Neutrophil (primary cell): Measurements from ENCODE around the gene RBM34.

ENCODE experiments used
- H3K27ac ChIP-seq: fragments of 200-600 bp; sonication (generic); 2 replicates; pipeline ENCODE4 v1.5.1; 2016; ENCODE audit warnings: mild to moderate bottlenecking, moderate library complexity
- H3K27me3 ChIP-seq: fragments of 200-600 bp; sonication (generic); 2 replicates; pipeline ENCODE4 v1.6.0; 2016; ENCODE audit warnings: mild to moderate bottlenecking
- H3K36me3 ChIP-seq: fragments of 200-600 bp; sonication (generic); 2 replicates; pipeline ENCODE4 v1.5.1; 2017
- H3K4me1 ChIP-seq, 2 experiments: fragments of 200-600 bp in 1 of 2; sonication (generic) in 1 of 2; 1 replicate in 1 of 2; 2 replicates in 1 of 2; pipeline versions ENCODE4 v1.5.1 to v1.6.1; 2013 to 2016; ENCODE audit warnings: low read depth in 1 of 2, low read length in 1 of 2, mild to moderate bottlenecking in 1 of 2, moderate library complexity in 1 of 2; ENCODE audit not compliant: control insufficient read depth in 1 of 2, insufficient read depth in 1 of 2
- H3K4me3 ChIP-seq, 2 experiments: fragments of 200-600 bp in 1 of 2; sonication (generic) in 1 of 2; 1 replicate in 1 of 2; 2 replicates in 1 of 2; pipeline ENCODE4 v1.5.1; 2013 to 2016; ENCODE audit warnings: low read depth in 1 of 2, low read length in 1 of 2, mild to moderate bottlenecking in 1 of 2, moderate library complexity in 1 of 2
- H3K9me3 ChIP-seq: fragments of 200-600 bp; sonication (generic); 2 replicates; pipeline ENCODE4 v1.5.1; 2016
- TF ChIP-seq, protein P1 (sequence below): fragments of 200-600 bp; sonication (generic); IDR thresholded peaks from 2 replicates; pipeline ENCODE4 v1.5.1; 2016; ENCODE audit warnings: antibody characterized with exemption

RBM34 gene

DNA sequence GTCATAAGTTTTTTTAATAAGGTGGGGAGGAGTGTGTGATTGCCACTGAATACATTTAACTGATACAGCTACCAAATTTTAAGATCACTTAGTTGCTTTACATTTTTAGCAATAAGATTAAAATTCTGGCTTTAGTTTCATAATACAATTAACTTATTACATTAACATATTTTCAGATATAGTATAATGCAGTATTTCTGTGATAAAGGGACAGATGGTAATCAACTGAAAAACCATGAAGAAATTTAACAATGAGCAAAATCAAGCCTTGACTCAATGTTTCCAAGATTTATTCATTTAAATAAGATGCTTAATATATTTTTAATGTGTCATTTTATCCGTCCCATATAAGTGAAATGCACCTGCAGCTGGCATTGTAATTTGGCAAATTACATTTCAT, 36.4 kb downstream of the RBM34 start:
- TF ChIP-seq, protein P1, sequence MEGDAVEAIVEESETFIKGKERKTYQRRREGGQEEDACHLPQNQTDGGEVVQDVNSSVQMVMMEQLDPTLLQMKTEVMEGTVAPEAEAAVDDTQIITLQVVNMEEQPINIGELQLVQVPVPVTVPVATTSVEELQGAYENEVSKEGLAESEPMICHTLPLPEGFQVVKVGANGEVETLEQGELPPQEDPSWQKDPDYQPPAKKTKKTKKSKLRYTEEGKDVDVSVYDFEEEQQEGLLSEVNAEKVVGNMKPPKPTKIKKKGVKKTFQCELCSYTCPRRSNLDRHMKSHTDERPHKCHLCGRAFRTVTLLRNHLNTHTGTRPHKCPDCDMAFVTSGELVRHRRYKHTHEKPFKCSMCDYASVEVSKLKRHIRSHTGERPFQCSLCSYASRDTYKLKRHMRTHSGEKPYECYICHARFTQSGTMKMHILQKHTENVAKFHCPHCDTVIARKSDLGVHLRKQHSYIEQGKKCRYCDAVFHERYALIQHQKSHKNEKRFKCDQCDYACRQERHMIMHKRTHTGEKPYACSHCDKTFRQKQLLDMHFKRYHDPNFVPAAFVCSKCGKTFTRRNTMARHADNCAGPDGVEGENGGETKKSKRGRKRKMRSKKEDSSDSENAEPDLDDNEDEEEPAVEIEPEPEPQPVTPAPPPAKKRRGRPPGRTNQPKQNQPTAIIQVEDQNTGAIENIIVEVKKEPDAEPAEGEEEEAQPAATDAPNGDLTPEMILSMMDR = no peak
- peaks cover 15 to 20% of the 10 kb centered on the region in 2 experiments for H3K4me1 ChIP-seq

DNA sequence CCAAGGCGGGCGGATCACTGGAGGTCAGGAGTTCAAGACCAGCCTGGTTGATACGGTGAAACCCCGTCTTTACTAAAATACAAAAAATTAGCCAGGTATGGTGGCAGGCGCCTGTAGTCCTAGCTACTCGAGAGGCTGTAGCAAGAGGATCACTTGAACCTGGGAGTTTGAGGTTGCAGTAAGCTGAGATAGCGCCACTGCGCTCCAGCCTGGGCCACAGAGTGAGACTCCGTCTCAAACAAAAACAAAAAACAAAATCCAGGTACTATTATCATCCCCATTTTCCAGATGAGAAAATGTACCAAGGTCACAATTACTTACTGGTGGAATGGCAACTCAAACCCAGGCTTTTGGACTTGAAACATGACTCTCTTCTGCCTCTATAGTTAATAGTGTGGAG, 36.9 kb downstream of the RBM34 start:
- peaks cover 17% of the 10 kb centered on the region for H3K36me3 ChIP-seq
- H3K4me1 ChIP-seq = peaks cover 13 to 19% of the 10 kb centered on the region in 2 experiments
- H3K27me3 ChIP-seq = no peaks in the 10 kb centered on the region
- TF ChIP-seq, protein P1 = no peak
- H3K9me3 ChIP-seq = no peaks in the 10 kb centered on the region
- H3K27ac ChIP-seq = no peak overlapping the region
- H3K4me3 ChIP-seq = no peak overlapping the region

More for the DNA sequence above, 36.4 kb downstream of the RBM34 start:
- H3K9me3 ChIP-seq = no peaks in the 10 kb centered on the region
- peaks cover 12% of the 10 kb centered on the region for H3K36me3 ChIP-seq
- no peak overlapping the region for H3K4me3 ChIP-seq
- H3K27ac ChIP-seq = no peak overlapping the region
- H3K27me3 ChIP-seq = no peaks in the 10 kb centered on the region

DNA sequence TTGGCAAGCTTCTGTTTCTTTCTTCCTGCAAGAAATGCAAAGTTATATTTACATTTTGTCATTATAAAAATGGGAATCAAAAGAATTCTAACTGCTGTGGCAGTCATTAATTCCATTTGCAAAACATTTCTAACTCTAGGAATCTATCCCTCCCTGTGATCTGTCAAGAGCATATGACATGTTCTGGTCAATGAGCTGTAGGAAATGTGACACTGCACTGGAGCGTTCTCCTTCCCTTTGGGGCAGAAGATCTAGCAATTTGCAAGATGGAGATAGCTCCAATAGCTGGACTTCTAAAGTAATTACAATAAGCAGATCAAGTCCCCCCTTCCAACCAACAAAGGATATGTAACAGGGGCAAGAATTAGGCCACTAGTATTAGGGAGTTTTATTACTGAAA, 38.7 kb downstream of the RBM34 start:
- Histone ChIP-seq H3K36me3 (peaks cover 35% of the 10 kb centered on the region), H3K27ac (no peak overlapping the region), H3K4me1 (peaks cover 1 to 6% of the 10 kb centered on the region in 2 experiments), H3K9me3 (no peaks in the 10 kb centered on the region), H3K27me3 (no peaks in the 10 kb centered on the region), H3K4me3 (no peak overlapping the region)
- TF ChIP-seq, protein P1 = no peak

DNA sequence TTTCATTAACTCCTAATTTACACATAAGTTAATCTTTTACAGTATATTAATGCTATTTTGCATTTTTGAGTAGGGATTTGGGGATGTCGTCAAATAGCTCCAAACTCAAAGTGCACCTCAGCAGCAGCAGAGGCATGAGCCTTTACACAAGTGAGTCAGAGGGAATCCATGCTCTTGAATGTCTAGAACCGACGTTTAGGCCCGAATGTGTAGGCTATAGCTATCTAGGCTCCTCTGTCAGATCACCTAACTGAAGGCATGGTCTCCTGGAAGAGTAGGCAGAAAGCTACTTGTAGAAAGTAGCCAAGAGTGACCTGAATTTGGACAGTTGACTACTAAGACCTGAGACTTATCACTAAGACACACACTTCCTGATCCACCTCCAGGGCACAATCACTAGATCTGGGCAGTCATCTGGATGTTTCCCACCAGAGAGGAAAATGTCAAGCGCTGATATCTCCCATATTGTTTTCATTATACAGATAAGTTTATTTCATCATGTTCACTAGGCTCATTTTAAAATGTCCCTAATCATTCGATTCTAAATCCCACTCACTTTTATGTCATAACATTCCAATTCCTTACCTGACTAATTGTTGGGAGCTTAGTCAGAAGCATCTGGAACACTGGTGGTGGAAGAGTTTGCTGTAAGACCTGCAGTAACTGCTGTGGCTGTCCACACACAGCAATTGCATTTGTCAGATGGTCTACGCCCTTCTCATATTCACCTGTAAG, 47.7 kb downstream of the RBM34 start:
- H3K9me3 ChIP-seq = no peaks in the 10 kb centered on the region
- H3K4me1 ChIP-seq = no peaks in the 10 kb centered on the region
- H3K27me3 ChIP-seq = no peaks in the 10 kb centered on the region
- H3K4me3 ChIP-seq = no peak overlapping the region
- peaks cover 70% of the 10 kb centered on the region for H3K36me3 ChIP-seq
- H3K27ac ChIP-seq = no peak overlapping the region
- TF ChIP-seq, protein P1 = no peak

DNA sequence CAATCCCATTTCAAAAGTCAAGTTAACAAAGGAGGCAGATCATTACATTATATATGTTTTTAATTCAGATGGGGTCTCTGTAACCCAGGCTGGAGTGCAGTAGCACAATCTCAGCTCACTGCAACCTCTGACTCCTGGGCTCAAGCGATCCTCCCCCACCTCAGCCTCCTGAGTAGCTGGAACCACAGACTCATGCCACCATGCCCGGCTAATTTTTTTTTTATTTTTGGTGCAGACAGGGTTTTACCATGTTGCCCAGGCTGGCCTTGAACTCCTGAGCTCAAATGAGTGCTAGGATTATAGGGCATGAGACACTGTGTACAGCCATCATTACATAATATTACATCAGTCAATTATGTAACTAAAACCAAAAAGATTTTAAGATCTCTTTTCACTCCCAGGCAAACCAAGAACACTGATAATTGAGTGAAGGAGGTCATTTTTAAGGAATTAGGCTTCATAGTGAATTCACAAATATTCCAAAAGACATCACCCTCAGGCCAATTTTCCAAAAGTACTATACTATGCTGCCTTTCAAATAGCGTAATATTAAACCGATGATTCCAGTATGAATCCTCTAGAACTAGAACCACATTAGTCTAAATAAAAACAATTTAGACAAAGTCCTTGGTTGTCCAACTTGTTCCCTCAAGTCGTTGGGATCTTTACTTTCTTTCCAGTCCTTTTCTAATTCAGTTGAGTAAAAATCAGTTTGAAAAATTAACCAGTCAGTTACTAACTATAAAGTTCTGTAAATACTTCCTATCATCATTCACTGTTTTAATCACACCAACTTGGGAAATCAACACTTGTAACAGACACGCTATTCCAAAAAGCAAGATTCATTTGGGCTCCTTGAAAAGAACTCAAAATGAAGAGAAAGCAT, 48.5 kb downstream of the RBM34 start:
- Histone ChIP-seq H3K36me3 (peaks cover 69% of the 10 kb centered on the region), H3K27me3 (no peaks in the 10 kb centered on the region), H3K4me3 (no peak overlapping the region), H3K9me3 (no peaks in the 10 kb centered on the region), H3K27ac (no peak overlapping the region), H3K4me1 (no peaks in the 10 kb centered on the region)
- TF ChIP-seq, protein P1 = no peak
